HL-60 (cell line): ENCODE data around the gene KRTAP5-3.
"Not testable (repeated sequence)": the region's sequence is repeated elsewhere in the genome, so short reads cannot be mapped to it uniquely, and the experiment has no call there.

Experiments
- CTCF ChIP-seq: IDR thresholded peaks from one replicate; pipeline ENCODE4 v1.5.1; 2011; ENCODE audit warnings: low read length, control low read depth, inconsistent platforms; ENCODE audit not compliant: insufficient read depth
- POLR2AphosphoS5 ChIP-seq: IDR thresholded peaks from 2 replicates; pipeline ENCODE4 v1.6.1; 2012; ENCODE audit warnings: low read depth

- not testable (repeated sequence) for TF ChIP-seq CTCF, POLR2AphosphoS5
Observed at GRCh38 chr11:1596576-1597121, 11.6 kb downstream of the KRTAP5-3 start.
